K562 (cell line): ENCODE measurements around the gene CCR9. TPM values are rescaled to one million over a fixed set of nuclear protein-coding genes. Genes with fewer than 3 reads are reported as not detected.
A peak's percentile ranks its signal among the peaks of the same experiment; 100 is the strongest.

Experiments
- CBX5 ChIP-seq: IDR thresholded peaks from 2 replicates; pipeline ENCODE4 v1.6.1; 2014; ENCODE audit warnings: low read depth, borderline replicate concordance
- CHCHD3 ChIP-seq: fragments of 250-450 bp; sonication (Bioruptor Pico); IDR thresholded peaks from 2 replicates; pipeline ENCODE4 v2.1.2; 2022; ENCODE audit warnings: mild to moderate bottlenecking
- HNRNPK ChIP-seq: fragments of 200-400 bp; formaldehyde crosslinking; IDR thresholded peaks from one replicate; pipeline ENCODE4 v1.6.1; 2018; ENCODE audit warnings: mild to moderate bottlenecking, low read depth, low read length; ENCODE audit not compliant: poor library complexity, severe bottlenecking
- MGA ChIP-seq: fragments of 450-650 bp; IDR thresholded peaks from 2 replicates; pipeline ENCODE4 v1.6.1; 2016; ENCODE audit warnings: mild to moderate bottlenecking, moderate library complexity
- POLR2H ChIP-seq: IDR thresholded peaks from 2 replicates; pipeline ENCODE4 v1.6.1; 2016; ENCODE audit warnings: missing genetic modification characterization, low read depth, mild to moderate bottlenecking, control low read depth, missing compliant biosample characterization, moderate library complexity
- RAD21 ChIP-seq, 2 experiments: fragments of 250-450 bp in 1 of 2; fragments of 450-650 bp in 1 of 2; sonication (Bioruptor Pico) in 1 of 2; formaldehyde crosslinking in 1 of 2; IDR thresholded peaks in 1 of 2; conservative IDR thresholded peaks in 1 of 2; 2 replicates each; pipeline versions ENCODE4 v1.4.0 to v1.8.0; 2020 to 2022; ENCODE audit warnings: mild to moderate bottlenecking in 2 of 2, moderate library complexity in 1 of 2
- RFX5 ChIP-seq: IDR thresholded peaks from 2 replicates; pipeline ENCODE4 v1.6.1; 2011; ENCODE audit warnings: low read depth, mild to moderate bottlenecking, improper control_type of control experiment, low read length
- U2AF1 ChIP-seq: fragments of 200-400 bp; formaldehyde crosslinking; optimal IDR thresholded peaks from 2 replicates; pipeline ENCODE3; 2017; ENCODE audit warnings: mild to moderate bottlenecking, low read depth, low read length, moderate library complexity
- ZNF146 ChIP-seq: IDR thresholded peaks from one replicate; pipeline ENCODE4 v1.6.1; 2018; ENCODE audit warnings: missing compliant biosample characterization; ENCODE audit not compliant: unreplicated experiment
- ZNF280A ChIP-seq: fragments of 450-650 bp; IDR thresholded peaks from 2 replicates; pipeline ENCODE4 v1.6.1; 2018; ENCODE audit warnings: mild to moderate bottlenecking, low read depth; ENCODE audit not compliant: partially characterized antibody
- polyA plus RNA-seq, 8 experiments: library from polyadenylated mRNA; depleted of rRNA in 4 of 8; stranded (reverse) in 5 of 8; unstranded in 3 of 8; fragments of >200 nt; fragmentation: Nextera tagmentation in 2 of 8; fragmentation: Illumina TruSeq in 1 of 8; extraction: Ambion mirVana in 2 of 8; extraction: Trizol in 1 of 8; gene quantifications; 2 replicates each; pipeline versions ENCODE4 v1.2.1 to v1.2.3, GENCODE V29; 2011 to 2014; ENCODE audit warnings: inconsistent platforms in 1 of 8, missing spikeins in 1 of 8
- total RNA-seq, 7 experiments: library from RNA; depleted of rRNA in 6 of 7; stranded (reverse); fragments of >200 nt in 6 of 7; fragmentation: Illumina TruSeq in 2 of 7; extraction: Trizol in 2 of 7; gene quantifications; 2 replicates each; pipeline versions ENCODE4 v1.2.1 to v1.2.3, GENCODE V29; 2011 to 2021; ENCODE audit warnings: low replicate concordance in 1 of 7
- TF ChIP-seq, protein P1 (sequence below), 2 experiments: fragments of 200-800 bp in 1 of 2; sonication (Bioruptor generic) in 1 of 2; sonication (generic) in 1 of 2; formaldehyde crosslinking in 1 of 2; IDR thresholded peaks in 1 of 2; conservative IDR thresholded peaks in 1 of 2; 2 replicates each; pipeline versions ENCODE4 v1.5.0 to v1.6.1; 2016 to 2020; ENCODE audit warnings: missing compliant biosample characterization in 1 of 2, missing genetic modification characterization in 1 of 2, missing genetic modification reagents in 1 of 2

The CCR9 gene
- total and polyA plus RNA-seq, 9 of the 15 experiments (the other 6 are each of a cell fraction or from before 2014, with no cell fraction given) = not detected

GRCh38 chr3:45841757-45842491 is 44.4 kb upstream of the CCR9 start, which contains the start of gene LZTFL1 (continued):
- peak; percentile 92 for TF ChIP-seq MGA
- TF ChIP-seq U2AF1 = no peak
- TF ChIP-seq RAD21 (CRISPR knock-in tag; conservative IDR thresholded peaks at IDR 0.05 in 1 of 2, IDR thresholded peaks at IDR 0.05 in 1 of 2) = no peak
- TF ChIP-seq RFX5 = no peak
- no peak for TF ChIP-seq ZNF280A
- no peak for TF ChIP-seq CHCHD3 (CRISPR knock-in tag)
- TF ChIP-seq, protein P1, sequence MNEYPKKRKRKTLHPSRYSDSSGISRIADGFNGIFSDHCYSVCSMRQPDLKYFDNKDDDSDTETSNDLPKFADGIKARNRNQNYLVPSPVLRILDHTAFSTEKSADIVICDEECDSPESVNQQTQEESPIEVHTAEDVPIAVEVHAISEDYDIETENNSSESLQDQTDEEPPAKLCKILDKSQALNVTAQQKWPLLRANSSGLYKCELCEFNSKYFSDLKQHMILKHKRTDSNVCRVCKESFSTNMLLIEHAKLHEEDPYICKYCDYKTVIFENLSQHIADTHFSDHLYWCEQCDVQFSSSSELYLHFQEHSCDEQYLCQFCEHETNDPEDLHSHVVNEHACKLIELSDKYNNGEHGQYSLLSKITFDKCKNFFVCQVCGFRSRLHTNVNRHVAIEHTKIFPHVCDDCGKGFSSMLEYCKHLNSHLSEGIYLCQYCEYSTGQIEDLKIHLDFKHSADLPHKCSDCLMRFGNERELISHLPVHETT (CRISPR knock-in tag; conservative IDR thresholded peaks at IDR 0.05 in 1 of 2, IDR thresholded peaks at IDR 0.05 in 1 of 2) = peak in 1 of 2 experiments; percentile 51; a peak in 1 of 4 replicates
- no peak for TF ChIP-seq POLR2H (tag)
- TF ChIP-seq ZNF146 (CRISPR knock-in tag) = no peak
- no peak for TF ChIP-seq HNRNPK
- TF ChIP-seq CBX5 = peak; percentile 59; the same call in 1 of the 2 replicates
